GM19351 (cell line): ENCODE results near the gene ZSWIM3.
"Not testable (repeated sequence)": the region's sequence is repeated elsewhere in the genome, so short reads cannot be mapped to it uniquely, and the experiment has no call there.

Source experiments
- ATAC-seq: cut with Tn5 transposase; IDR thresholded peaks from one replicate; pipeline ENCODE4 v1.9.1; 2021; ENCODE audit warnings: mild to moderate bottlenecking, moderate library complexity; ENCODE audit not compliant: unreplicated experiment

ZSWIM3 gene

GRCh38 chr20:45859916-45860315 is 2.5 kb downstream of the ZSWIM3 start:
- ATAC-seq = no peak

- no peak for ATAC-seq
Measured at GRCh38 chr20:45860560-45861220, 3.3 kb downstream of the ZSWIM3 start.

GRCh38 chr20:45861221-45862075 is 4.0 kb downstream of the ZSWIM3 start:
- ATAC-seq = no peak

- ATAC-seq = no peak
Measured at GRCh38 chr20:45863543-45864470, 6.4 kb downstream of the ZSWIM3 start.

- no peak for ATAC-seq
Measured at GRCh38 chr20:45866454-45866853, 9.0 kb downstream of the ZSWIM3 start.

GRCh38 chr20:45867136-45867818 is 9.9 kb downstream of the ZSWIM3 start:
- ATAC-seq = no peak

GRCh38 chr20:45867819-45868176 is 10.4 kb downstream of the ZSWIM3 start:
- ATAC-seq = no peak

GRCh38 chr20:45872626-45873025 is 15.2 kb downstream of the ZSWIM3 start:
- no peak for ATAC-seq

- ATAC-seq = no peak
Measured at GRCh38 chr20:45873409-45874103, 16.1 kb downstream of the ZSWIM3 start.

- not testable (repeated sequence) for ATAC-seq
Measured at GRCh38 chr20:45874104-45874481, 16.7 kb downstream of the ZSWIM3 start.

GRCh38 chr20:45874576-45874975 is 17.2 kb downstream of the ZSWIM3 start:
- ATAC-seq = no peak

- ATAC-seq = no peak
Measured at GRCh38 chr20:45878076-45878761, 20.8 kb downstream of the ZSWIM3 start.

- ATAC-seq = peak; percentile 98
Measured at GRCh38 chr20:45880988-45881788, 23.8 kb downstream of the ZSWIM3 start, which contains the start of gene ZSWIM1. TSS of gene ZSWIM1 (plus strand) at chr20:45881227. CDS start at chr20:45882593, 1,366 bp downstream.

- no peak for ATAC-seq
Measured at GRCh38 chr20:45882469-45883099, 25.2 kb downstream of the ZSWIM3 start.

- no peak for ATAC-seq
Measured at GRCh38 chr20:45883100-45883469, 25.7 kb downstream of the ZSWIM3 start.

- ATAC-seq = no peak
Measured at GRCh38 chr20:45886590-45887345, 29.4 kb downstream of the ZSWIM3 start.

GRCh38 chr20:45887346-45887715 is 29.9 kb downstream of the ZSWIM3 start, which contains the start of gene SPATA25:
TSS of gene SPATA25 (minus strand) at chr20:45887622. CDS start at chr20:45887590, 32 bp downstream.
- ATAC-seq = no peak
